Medulla oblongata (tissue), 1 donor: ENCODE data around the gene GMEB1.
"Not testable (repeated sequence)": the region's sequence is repeated elsewhere in the genome, so short reads cannot be mapped to it uniquely, and the experiment has no call there.

Experiments
- DNase-seq: peaks from one replicate; pipeline ENCODE4 v3.0.0-alpha.2; 2015; ENCODE audit errors: extremely low spot score

GMEB1 gene

GRCh38 chr1:28750771-28751294, 82.2 kb downstream of the GMEB1 start:
- not testable (repeated sequence) for DNase-seq

GRCh38 chr1:28751315-28752060, 82.9 kb downstream of the GMEB1 start:
- DNase-seq: no peak

GRCh38 chr1:28755701-28756100, 87.1 kb downstream of the GMEB1 start:
- no peak for DNase-seq

GRCh38 chr1:28756846-28757245, 88.3 kb downstream of the GMEB1 start:
- DNase-seq: no peak

GRCh38 chr1:28758420-28758819, 89.8 kb downstream of the GMEB1 start:
- DNase-seq: no peak

- DNase-seq: no peak
Measured at GRCh38 chr1:28759257-28759656, 90.7 kb downstream of the GMEB1 start.

GRCh38 chr1:28761189-28761588, 92.6 kb downstream of the GMEB1 start:
- no peak for DNase-seq

GRCh38 chr1:28766532-28767183, 98.1 kb downstream of the GMEB1 start:
- no peak for DNase-seq
